HG03196 (cell line): Measurements from ENCODE around the gene SIAH3.
"Not testable (repeated sequence)": the region's sequence is repeated elsewhere in the genome, so short reads cannot be mapped to it uniquely, and the experiment has no call there.

Source experiments
- ATAC-seq: cut with Tn5 transposase; IDR thresholded peaks from one replicate; pipeline ENCODE4 v1.9.1; 2021; ENCODE audit not compliant: unreplicated experiment

Gene SIAH3, protein sequence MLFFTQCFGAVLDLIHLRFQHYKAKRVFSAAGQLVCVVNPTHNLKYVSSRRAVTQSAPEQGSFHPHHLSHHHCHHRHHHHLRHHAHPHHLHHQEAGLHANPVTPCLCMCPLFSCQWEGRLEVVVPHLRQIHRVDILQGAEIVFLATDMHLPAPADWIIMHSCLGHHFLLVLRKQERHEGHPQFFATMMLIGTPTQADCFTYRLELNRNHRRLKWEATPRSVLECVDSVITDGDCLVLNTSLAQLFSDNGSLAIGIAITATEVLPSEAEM

DNA sequence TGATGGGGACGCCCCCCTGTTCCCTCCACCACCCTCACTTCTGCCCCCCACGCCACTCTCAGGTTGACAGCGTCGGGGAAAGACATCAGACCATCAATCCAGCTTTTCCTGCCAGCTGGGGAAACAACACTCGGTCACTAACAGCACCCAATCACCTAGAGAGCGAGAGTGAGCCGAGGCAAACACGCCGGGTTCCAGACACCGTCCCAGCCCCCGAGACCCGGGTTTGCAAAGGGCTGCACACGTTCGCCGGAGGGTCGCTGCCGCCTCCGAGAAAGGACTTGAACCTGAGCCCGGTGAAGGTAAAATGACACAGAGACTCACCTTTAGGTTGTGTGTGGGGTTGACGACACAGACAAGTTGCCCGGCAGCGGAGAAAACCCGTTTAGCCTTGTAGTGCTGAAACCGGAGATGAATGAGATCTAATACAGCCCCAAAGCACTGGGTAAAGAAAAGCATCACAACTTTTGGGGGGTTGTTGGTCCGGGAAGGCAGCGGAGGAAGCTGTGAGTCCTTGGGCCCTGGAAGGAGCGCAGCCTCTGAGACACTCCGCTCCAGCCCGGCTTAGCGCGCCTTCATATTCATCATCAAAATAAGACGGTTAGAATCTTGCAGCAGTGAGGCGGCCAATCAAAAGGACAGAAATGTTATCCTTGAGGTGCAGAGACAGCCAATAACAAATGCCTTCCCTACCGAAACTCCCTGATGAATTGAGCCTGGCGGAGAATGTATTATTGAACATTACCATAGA is at the start of gene SIAH3:
Gene SIAH3, minus strand, starts transcription at position 583 of the 751 bp plus-strand sequence. Its CDS starts 124 bp downstream, at position 459.
- no peak for ATAC-seq

DNA sequence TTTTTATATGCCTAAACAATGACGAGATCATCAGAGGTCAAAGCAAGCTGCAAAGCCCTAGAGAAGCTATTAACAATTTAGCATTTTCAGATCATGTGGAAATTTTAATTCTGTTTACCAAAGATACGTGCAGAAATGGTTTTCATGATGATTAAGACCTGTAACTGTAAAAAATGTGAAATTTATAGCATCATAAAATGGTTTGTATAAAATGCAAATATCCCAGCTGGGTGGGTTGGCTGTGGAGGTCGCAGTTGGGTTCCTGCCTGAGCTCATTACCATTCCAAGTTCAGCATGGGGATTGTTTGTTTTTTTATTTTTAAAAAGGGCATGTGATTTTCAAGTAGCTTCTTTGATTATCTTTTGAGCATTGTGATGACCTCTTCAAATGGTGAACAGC is 47.9 kb upstream of the SIAH3 start:
- ATAC-seq = no peak

DNA sequence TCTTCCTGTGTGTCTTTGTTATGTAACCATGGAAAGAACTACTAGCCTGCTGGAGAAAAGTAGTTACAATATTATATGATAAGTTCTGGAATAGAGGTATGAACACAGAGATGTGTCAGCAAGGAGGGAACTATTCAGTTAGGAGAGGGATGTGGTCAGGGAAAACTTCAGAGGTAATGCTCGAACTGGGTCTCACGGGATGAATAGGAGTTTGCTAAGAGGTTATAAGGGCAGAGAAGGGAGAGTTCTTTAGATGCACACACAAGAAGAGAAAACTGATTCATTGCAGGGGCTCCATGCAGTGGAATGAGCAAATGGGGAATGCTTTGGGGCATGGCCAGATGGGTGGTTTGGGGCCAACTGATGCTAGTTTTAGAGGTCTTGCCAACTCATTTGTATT is 46.0 kb upstream of the SIAH3 start:
- ATAC-seq = no peak

DNA sequence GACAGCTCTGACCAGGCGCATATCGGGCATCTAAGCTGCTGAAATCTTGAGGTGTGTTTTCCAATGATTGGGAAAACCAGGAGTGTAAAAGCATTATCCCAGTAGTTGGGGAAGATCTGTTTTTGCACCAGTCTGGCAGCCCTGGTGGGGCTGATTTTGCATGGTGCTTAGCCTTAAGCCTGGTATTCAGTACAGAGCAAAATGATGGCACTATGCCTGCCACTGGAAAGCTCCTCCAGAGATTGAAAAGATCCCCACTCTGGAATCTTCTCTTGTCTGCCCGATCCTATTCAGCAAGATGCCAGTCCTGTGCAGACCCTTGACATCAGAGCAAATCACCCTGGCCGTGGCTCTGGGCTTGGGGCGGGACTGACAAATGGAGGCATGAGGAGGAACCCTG is 44.7 kb upstream of the SIAH3 start:
- no peak for ATAC-seq

DNA sequence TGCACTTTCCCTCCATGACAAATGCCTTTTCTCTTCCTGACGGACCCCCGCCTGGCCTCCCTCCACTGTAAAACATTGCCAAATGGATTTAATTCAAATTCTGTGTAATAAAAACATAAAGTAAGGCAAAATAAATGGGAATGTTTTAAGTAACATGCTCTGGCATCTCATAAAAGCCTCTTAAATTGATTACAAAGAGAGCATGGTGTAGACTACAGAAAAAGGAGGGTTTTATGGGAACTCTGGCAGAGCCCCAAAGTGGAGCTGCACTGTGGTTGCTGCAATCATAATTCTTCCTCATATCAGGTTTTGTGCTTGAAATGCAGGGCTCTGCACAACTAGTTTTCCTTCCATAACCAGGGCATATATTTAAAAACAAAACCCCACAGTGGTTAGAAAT is 44.3 kb upstream of the SIAH3 start:
- no peak for ATAC-seq

DNA sequence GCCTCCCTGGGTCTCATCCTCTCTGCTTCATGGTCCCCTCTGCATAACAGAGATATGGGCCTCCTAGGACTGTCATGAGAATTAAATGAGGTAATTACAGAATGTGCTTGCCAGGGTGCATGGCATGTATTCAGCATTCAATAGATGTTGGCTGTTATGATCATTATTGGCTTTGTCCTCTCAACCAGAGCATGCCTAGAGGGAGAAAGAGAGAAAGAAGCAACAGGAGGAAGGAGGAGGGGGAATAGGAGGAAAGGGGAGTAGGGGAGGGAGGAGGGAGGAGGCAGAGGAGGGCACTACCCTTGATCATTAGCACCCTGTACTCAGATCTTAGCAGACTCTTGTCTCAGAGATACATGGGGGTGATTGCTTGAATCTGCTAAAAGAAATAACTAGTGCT is 41.0 kb upstream of the SIAH3 start:
- ATAC-seq = no peak

DNA sequence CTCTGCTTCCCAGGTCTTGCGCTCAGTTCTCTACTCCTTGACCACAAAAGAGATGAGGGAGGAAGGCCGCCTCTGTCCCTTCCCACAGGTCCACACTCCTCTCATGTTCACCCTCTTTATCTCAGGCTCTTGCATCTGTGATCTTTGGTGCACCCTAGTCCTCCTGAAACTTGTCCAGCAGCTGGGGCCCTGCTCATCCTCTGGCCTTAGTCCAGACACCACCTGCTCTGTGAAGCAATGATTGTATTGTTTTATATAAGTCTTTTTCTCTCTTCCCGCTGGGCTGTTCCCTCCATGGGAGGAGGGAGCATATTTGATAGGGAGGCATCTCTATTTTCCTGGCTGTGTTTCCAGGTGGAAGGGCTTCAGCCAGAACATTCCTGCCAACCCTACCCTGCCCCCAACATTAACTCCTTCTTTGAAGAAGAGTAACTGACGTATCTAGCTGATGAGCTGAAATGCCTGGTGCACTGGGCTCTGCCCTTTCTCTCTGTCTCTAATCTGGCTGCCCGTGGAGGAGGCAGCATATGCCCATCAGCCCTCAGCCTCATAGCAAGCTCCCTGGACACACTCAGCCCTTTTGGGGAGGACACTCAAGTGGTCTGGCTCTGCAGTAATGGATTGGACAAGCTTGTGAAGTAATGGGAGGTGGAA is 38.2 kb upstream of the SIAH3 start:
- ATAC-seq = no peak

DNA sequence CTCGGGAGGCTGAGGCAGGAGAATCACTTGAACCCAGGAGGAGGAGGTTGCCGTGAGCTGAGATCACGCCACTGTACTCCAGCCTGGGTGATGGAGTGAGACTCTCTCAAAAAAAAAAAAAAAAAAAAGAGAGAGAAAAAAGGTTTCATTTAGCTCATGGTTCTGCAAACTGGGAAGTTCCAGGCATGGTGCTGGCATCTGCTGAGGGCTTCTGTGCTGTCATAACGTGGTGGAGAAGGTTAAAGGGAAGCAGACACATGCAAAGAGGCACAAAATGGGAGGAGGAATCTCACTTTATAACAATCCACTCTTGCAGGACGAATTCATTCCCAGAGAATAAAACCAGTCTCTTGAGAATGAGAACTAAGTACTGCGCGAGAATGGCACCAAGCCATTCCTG is 34.9 kb upstream of the SIAH3 start:
- no peak for ATAC-seq

DNA sequence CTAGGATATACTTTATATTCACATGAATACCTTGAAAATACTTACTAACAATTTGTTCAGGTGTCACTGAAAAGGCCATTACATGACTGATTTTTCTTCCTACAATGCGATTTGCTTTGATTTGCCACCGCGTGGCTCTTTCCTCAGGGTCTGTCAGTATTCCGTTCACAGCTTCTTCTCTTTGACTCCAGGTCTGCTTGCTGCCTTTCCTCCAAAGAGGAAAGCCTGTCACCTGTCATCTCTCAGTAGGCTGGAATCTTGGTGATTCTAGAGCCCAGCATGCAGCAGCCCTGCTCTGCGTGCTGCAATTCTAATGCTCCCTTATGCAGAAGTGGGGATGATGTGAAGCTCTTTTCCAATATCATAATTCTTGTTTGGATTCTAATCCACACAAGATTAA is 33.6 kb upstream of the SIAH3 start:
- no peak for ATAC-seq

DNA sequence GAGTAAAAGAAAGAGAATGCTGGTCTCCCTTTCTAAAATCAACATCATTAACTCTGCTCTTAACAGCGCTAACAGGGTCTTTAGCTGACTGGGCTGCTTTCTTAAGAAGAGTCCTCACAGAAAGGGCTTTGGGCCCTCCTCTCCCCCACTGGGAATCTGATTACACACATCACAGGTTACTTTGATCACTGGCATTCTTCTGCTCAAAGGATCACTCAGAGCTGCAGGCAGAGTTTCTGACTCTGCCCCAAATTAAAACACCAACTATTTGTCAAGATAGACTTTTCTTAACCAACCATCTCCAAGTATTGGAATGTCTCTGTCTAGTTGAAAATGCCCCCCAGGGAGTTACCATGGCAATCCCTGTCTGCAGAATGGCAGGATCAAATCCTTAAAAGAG is 31.1 kb upstream of the SIAH3 start:
- ATAC-seq = no peak

DNA sequence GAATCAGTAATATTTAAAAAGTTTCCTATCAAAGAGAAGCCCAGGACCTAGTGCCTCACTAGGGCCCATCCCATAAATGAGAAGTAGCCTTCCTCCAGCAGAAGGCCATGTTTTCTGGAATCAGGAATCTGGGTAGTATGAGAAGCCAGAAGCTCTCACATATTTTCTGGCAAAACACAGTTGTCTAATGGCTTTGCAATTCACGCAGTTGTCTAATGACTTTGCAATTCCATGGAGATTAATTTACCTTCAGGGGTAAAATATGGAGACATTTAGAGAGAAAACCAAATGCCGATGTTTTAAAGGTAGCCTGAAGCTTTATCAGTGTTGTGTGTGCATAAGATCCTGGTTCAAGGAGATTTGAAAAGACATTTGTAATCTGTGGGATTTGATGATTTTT is 29.8 kb upstream of the SIAH3 start:
- no peak for ATAC-seq

DNA sequence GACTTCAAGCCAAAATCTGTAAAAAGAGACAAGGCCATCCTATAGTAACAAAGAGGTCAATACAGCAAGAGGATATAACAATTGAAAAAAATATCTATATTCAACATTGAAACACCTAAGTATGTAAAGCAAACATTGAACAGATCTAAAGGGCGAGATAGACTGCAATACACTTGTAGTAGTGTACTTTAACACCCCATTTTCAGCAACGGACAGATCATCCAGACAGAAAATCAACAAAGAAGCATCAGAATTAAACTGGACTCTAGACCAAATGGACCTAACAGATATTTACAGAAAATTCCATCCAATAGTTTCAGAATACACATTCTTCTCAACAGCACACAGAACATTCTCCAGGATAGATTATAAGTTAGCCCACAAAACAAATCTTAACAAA is 28.7 kb upstream of the SIAH3 start:
- no peak for ATAC-seq

DNA sequence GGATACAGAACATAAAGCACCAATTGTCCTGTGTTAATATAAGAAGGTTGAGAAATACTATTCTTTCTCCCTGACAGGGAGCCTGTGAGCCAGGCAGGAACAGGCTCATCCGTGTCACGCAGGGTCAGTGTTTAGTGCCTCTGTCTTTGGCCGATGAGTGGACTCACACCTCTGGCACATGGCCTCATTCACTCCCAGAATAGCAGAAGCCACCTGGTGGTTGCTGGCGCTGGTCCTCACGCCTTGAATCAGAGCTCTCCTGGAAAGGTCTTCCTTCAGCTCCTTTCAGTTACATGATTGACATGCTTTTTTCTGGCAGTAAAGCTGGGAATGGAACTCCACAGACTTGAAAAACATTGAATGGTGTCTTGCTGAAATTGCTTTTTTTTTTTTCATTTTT is 28.1 kb upstream of the SIAH3 start:
- ATAC-seq = no peak

DNA sequence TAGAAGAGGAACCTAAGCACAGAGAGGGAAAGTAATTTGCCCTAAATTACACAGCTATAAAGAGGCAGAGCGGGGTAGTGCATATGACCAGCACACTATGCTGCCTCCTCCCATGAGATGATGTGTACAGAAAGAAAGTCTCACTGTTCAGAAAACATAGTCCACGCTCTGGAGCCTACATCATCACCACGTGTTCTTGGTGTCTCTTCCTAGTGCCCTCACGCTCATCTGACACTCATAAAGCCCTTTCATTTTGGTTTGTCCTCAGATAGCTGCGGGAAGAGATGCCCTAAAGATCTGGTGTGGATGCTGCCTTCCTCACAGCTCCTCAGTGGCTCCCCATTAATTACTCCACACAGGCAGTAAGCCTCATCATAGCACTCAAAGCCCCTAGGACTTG is 27.4 kb upstream of the SIAH3 start:
- ATAC-seq = no peak

DNA sequence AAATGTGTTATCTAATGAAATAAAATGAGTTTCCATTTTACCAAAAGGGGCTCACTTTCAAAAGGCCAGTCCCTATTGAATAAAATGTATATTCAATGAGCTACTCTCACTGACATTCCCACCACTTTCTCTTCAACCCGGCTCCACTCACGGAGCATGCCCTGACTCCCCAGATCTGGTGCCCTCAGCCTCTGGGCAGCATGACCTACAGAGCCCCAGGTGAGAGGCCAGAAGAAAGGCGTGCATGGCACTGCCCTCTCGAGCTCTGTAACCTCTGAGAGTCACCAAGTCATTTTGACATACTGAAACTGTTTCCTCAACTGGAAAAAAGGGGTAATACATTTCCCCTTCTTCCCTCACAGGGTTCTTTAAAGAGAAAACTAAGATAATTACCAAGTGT is 25.2 kb upstream of the SIAH3 start:
- no peak for ATAC-seq

DNA sequence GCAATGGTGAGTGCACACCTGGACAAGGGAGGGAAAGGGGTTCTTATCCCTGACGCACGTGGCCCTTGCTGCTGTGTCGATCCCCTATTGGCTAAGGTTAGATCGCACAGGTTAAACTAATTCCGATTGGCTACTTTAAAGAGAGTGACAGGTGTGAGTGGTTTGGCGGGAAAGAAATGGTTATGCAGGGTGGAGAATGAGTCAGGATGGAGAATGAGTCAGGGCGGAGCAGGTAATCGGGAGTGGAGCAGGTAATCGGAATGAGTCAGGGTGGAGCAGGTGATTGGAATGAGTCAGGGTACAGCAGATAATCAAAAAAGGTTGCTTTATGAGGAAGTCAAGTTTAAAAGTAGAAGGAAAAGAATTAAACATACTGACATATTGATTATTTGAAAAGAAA is 24.4 kb upstream of the SIAH3 start:
- no peak for ATAC-seq

DNA sequence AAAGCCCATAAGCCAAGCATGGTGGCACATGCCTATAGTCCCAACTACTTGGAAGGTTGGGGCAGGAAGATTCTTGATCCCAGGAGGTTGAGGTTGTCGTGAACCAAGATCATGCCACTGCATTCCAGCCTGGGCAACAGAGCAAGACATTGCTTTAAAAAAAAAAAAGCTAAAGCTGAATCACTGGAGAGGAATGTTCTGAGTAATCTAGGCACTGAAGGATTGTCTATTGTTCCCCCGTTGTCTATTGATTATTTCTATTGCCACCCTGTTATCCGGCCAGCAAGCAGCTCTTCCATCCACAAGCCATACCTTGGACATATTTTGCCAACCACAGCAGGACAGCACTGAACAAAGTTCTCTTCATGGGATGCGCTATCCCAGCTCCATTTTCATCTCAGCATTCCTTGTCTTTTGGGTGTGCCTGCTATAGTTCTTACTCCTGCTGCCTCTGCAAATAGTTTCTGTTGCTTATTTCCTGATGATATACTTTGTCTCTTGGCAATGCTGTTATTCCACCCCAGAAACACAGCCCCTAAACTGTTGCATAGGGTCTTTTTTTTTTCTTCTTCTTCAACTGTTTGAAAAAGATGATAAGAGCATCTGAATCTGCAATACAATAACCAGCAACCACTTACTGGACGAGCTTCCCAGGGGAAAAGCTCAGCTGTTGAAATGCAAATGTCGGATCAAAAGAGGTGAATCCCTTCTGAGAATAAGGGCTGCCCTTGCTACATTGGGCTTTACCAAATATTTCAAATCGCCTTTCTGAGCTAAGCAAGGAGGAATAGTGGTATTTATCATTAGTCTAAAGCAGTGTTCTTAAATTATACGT is 22.2 kb upstream of the SIAH3 start:
- ATAC-seq = no peak

DNA sequence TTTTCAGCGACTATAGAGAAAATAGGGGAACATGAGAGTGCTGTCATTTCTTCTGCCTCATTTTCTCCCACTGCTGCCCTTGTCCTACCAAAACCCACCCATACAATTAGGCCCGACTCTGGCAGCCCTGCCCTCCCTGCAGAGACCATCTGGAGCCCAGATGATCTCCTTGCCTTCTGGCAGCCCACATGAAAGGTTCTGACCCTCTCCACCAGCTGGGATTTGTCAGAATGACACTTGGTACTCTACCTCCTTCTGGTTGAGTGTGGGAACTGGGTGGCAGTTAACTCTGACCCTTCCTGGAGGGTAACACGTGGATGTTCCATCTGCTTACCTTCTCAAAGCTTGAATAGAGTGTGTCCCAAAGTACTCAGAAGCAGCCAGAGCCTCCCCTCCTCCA is 21.0 kb upstream of the SIAH3 start:
- no peak for ATAC-seq

DNA sequence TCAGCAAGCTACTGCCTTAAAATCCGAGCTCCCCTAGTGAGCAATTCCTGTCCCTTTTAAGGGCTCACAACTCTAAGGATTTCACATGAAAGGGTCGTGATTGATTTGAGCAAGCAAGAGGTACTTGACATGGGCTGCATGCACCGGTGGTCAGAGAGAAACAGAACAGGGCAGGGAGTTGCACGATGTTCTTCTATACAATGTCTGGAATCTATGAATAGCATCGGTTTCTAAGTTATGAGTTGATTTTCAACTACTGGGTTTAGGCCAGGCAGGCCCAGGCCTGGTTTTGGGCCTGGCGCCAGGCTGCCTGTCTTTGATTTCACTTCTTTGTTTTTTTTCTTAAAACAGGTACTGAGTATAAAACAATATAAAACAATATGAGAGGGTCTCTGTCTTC is 19.6 kb upstream of the SIAH3 start:
- ATAC-seq = not testable (repeated sequence)

DNA sequence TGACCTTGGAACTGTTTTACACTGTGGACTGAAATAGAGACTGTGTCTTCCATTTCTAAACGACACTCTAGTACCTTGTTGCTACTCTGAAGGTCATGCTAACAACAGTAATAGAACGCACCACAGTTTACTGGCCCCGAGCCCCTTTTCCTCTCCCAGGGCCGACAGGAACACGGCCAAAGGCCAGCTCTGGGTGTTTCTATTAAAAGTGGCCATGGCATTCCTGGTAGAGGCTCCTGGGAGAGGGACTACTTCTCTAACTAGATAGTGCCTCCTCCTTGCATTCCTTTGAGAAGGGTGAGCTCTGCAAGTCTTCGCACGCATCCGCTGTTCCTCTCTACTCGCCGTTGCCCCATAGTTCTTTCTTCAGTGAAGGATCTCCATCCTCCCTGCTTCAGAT is 18.7 kb upstream of the SIAH3 start:
- ATAC-seq = no peak

DNA sequence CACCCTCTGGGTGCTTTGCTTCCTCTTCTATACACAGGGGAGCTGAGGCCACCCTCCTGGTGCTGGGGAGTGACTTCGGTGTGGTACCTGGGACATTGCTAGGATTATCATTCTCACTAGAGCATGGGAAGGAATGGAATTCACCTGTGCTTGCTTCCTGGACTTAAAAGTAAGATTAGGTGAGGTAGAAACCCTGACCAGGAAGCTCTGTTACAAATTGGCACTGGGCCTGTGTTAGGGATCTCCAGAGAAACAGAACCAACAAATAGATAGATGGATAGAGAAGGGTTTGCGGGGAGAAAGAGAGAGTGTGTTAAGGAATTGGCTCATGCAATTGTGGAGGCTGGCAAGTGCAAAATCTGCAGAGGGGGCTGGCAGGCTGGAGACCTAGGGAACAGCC is 13.9 kb upstream of the SIAH3 start:
- no peak for ATAC-seq
